GM19395 (cell line): ENCODE data around the gene OXA1L.
"Not testable (repeated sequence)": the region's sequence is repeated elsewhere in the genome, so short reads cannot be mapped to it uniquely, and the experiment has no call there.

ENCODE experiments used
- ATAC-seq: cut with Tn5 transposase; IDR thresholded peaks from one replicate; pipeline ENCODE4 v1.9.1; 2021; ENCODE audit warnings: mild to moderate bottlenecking, moderate library complexity; ENCODE audit not compliant: unreplicated experiment

OXA1L gene

DNA sequence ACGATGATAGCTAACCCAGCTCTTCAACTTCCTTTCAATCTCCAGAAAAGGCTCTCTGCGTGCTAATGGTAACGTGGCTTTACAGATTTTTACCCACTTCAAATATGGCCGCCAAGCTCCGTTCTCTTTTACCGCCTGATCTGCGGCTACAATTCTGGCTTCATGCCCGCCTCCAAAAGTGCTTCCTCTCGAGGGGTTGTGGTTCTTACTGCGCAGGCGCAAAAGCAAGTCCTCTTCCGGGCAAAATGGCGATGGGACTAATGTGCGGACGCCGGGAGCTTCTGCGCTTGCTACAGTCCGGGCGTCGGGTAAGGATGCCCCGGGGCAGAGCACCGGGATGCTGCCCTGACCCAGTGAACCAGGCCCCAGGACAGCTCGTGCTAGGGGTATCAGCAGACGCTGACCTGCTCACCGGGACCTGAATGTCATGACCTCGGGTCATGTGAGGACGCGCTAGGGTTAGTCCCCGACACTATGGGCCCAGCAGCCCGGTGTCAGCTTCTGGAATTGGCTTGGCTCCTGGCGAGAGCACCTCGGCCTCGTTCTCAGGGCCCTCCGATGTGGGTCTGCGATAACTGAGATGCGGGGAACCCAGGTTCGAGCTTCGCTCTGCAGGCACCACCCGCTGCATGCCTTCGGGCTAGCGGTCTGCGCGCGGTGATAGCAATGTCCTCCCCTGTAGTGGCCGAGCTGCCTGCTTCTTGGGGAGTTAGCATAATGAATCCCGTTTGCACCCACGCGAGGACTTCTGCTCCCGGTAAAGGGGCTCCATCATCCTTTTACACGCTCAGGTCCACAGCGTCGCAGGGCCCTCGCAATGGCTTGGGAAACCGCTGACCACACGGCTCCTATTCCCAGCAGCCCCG, at the start of gene OXA1L:
Gene OXA1L, plus strand, starts transcription at position 232 of the 866 bp plus-strand sequence. Its CDS starts 14 bp downstream, at position 246.
- peak; percentile 89 for ATAC-seq

DNA sequence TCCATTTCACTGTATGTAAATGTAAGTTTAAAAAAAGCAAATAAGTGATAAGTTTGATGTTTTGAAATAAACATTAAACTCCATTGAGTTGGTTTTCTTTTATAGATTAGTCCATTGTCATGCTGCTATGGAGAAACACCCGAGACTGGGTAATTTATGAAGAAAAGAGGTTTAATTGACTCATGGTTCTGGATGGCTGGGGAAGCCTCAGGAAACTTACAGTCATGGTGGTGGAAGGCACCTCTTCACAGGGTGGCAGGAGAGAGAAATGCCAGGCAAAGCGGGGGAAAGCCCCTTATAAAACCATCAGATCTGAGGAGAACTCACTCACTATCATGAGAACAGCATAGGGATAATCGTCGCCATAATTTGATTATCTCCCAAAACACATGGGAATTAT, 48.4 kb upstream of the OXA1L start:
- no peak for ATAC-seq

DNA sequence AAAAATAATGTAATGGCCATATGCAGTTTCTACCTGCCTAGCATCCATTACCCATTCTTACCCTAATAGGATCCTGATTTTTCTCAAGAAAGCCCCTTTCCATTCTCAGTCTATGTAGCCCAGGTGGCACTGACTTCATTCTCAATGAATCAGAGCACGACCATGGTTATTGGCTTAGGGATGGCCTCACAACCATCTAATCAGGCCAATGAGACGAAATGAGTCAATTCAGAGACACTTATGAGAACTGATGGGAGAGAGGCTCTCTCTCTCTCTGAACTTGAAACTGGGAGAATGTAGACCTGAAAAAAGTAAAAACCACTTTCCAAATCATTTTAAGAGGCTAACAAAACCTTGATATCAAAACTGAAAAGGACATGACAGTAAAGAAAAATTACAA, 45.3 kb upstream of the OXA1L start:
- ATAC-seq = no peak

DNA sequence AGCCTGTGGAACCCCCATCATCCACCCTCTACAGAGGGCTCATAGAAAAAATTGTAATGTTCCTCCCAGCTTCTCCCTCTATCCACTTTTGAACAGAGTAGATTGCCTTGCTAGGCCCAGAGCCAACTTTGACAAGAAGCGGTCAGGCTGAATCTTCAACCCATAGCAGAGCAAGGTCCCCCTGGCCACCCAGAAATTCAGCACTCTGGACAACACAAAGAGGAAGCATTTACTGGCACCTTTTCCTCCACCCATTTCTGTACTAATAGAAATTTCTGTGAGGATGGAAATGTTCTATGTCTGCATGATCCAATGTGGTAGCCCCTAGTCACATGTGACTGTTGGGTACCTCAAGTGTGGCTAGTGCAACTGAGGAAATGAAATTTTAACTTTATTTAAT, 42.7 kb upstream of the OXA1L start:
- ATAC-seq = no peak

DNA sequence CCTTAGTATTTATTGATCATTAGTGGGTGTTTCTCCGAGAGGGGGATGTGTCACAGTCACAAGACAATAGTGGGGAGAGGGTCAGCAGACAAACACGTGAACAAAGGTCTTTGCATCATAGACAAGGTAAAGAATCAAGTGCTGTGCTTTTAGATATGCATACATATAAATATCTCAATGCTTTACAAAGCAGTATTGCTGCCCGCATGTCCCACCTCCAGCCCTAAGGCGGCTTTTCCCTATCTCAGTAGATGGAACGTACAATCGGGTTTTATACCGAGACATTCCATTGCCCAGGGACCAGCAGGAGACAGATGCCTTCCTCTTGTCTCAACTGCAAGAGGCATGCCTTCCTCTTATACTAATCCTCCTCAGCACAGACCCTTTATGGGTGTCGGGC, 41.6 kb upstream of the OXA1L start:
- ATAC-seq = not testable (repeated sequence)

DNA sequence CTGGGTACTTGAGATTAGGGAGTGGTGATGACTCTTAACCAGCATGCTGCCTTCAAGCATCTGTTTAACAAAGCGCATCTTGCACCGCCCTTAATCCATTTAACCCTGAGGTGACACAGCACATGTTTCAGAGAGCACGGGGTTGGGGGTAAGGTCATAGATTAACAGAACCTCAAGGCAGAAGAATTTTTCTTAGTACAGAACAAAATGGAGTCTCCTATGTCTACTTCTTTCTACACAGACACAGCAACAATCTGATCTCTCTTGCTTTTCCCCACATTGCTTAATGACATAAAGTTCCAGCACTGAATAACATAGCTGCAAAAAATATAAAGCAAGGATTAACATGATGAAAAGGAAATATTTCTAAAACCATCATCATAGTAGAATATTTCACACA, 41.1 kb upstream of the OXA1L start:
- not testable (repeated sequence) for ATAC-seq

DNA sequence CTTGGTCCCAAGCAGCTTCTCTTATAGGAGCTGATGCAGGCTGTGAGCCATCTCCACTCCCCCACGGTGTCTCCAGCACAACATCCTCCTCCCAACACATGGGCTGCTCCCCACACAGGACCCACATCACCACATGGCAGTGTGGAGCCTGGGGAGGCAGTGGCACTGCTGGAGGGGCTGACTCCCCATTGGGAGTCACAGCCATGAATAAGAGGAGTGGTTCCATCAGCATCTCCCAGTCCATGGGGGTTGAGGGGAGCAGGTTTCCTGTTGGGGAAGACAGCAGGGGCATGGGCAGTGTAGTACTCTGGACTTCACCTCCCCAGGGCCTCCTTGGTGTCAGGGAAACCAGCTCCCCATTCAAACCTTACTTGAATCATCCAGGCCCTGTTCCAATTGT, 40.5 kb upstream of the OXA1L start:
- ATAC-seq = no peak

DNA sequence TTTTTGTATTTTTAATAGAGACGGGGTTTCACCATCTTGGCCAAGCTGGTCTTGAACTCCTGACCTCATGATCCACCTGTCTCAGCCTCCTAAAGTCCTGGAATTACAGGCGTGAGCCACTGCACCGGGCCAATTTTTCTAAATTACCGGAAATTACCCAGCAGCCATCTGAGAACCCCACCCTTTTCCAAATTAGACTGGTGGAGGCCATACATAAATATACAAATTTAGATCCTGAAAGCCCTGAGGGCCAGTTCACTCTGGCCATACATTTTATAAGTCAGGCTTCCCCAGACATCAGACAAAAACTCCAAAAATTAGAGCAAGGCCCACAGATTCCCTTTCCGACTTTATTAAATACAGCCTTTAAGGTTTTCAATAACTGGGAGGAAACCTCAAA, 34.4 kb upstream of the OXA1L start:
- not testable (repeated sequence) for ATAC-seq

DNA sequence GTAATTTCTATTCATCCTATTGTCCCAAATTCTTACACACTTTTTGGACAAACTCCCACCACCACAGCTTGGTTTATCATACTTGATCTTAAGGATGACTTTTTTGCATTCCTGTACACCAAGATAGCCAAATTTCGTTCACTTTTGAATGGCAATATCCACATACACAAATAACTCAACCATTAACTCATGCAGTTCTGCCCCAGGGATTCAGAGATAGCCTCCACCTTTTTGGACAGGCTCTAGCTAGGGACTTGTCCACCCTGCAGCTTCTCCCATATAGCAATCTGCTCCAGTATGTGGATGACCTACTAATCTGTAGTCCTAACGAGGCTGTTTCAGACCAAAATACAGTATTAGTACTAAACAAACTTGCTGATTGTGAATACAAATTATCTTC, 32.7 kb upstream of the OXA1L start:
- no peak for ATAC-seq

DNA sequence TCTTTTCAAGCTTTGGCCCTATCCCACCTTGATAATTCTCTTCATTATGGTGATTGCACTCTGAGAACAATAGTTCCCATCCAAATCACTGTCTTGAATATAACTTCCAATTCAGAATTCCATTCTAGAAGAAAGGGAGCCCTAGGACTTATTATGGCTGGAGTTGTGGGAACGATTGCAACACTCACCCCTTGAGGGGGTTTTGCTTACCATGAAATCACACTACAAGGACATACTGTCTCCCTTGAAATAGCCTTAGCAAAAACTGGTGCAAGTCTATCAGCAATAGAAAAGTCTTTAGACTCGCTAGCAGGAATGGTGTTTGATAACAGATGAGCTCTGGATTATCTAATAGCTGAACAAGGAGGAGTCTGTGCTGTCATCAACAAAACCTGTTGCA, 31.4 kb upstream of the OXA1L start:
- no peak for ATAC-seq

DNA sequence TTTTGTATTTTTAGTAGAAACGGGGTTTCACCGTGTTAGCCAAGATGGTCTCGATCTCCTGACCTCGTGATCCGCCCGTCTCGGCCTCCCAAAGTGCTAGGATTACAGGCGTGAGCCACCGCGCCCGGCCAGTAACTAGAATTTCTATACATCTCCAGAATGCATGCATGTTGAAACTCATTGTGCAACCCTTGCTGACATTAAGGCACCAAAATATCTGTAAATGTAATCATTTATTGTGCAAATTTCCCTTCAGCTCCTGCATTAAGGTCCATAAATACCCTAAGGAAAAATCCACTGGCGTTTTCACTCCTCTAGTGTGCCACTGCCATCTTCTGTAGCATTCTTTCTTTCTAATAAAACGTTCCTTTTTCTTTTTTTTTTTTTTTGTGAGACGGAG, 30.1 kb upstream of the OXA1L start:
- ATAC-seq = not testable (repeated sequence)

DNA sequence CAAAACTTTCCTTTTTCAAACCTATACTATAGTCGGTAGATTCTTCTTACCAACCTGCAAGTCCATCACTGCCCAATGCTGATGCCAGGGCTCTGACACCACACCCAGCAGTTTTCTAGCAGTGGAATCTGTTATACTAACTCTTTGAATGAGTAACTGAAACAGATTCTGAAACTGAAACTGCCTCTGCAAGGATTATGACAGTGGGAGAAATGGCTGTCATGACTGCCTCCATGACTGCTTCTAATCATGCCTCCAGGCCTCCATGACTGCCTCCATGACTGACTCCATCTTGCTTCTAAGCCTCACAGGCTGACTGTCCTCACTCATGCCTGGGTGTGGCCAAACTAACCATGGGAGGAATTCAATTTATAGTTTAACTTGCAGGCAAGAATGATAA, 29.4 kb upstream of the OXA1L start:
- peak; percentile 91 for ATAC-seq

DNA sequence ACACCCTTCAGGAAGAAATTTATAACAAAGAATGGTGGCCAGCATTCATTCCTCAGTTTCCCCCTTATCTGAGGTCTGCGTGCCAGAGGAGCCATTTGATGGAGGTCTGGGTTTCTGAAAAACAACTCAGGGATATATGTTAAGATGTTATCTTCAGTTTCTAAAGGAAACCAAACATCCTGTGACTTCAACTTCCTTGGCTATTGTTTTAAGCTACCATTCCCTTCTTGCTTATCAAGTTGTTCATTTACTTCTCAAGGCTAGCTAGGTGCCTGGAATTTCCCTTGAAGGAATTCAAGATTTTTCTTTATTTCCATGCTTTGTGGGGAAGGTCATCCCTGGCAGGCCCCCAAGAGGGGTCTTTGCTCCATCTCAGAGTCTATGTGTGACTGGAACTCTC, 27.1 kb upstream of the OXA1L start:
- ATAC-seq = no peak

DNA sequence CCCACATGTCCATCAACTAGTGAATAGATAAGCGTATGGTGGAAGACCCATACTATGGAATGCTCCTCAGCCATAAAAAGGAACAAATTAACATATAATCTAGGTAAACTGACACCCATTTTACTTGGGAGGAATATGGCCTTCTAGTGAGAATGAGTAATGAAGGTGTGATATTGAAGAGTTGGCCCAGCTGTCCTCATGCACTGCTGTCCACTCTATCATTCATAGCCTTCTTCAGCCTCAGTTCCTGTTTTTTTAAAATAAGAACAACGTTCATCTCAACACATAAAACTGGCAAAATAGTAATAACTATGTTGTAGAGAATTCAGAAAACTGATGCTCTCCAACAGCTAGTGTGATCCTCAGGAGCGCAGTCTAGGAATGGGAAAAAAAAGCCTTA, 26.5 kb upstream of the OXA1L start:
- no peak for ATAC-seq

DNA sequence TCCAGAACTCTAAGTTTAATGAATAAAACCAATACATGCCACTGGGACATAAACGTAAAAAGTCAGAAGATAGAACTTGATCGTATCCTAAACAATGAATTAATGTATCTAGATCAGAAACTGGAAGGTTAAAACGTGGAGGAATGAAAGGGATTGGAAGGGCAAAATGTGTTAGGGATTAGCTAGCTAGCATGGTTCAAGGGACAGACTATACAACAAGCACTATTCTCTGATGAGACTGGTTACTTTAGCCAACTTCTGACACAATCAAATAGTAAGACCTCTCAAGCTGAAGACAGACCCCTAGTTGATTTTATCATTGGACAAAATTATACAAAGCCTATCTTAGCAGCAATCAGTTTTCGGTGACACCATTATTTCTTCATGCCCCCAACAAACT, 18.7 kb upstream of the OXA1L start:
- ATAC-seq = no peak

DNA sequence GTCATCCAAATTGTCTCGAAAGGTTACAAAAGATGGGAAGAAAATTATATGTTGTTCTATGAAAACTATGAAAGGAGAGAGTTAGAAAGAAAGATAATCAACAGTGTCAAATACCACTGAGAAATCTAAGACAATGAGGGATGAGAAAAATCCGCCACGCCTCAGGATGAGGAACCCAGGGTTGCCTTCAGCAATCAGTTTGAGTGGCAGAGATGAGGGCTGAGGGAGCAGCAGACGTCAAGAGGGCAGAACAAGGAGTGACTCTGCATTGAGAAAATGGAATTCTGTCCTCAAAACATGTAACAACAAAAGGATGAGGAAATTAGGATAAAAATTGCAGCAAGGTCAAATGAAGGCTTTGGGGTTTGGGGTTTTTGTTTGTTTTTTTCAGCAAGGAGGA, 18.3 kb upstream of the OXA1L start:
- no peak for ATAC-seq

DNA sequence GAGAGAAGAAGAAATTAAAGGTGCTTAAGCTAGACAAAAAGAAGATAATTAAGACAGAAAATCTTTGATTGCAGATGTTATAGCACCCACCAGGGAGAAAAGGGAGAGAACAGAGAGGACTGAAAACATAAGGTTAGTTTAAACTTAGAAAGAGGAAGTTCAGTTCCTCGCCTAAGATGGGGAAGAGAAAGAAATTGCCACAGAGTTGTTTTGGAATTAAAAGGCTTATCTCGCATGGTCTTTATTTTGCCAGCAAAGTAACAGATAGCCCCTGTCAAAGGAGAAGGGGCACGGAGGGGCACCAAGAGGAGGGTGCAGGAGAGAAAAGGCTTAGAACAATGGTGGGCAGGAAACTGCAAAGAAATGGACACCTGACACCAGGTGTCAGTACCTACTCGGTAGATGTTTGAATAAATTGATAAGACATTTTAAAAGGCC, 17.8 kb upstream of the OXA1L start:
- no peak for ATAC-seq

DNA sequence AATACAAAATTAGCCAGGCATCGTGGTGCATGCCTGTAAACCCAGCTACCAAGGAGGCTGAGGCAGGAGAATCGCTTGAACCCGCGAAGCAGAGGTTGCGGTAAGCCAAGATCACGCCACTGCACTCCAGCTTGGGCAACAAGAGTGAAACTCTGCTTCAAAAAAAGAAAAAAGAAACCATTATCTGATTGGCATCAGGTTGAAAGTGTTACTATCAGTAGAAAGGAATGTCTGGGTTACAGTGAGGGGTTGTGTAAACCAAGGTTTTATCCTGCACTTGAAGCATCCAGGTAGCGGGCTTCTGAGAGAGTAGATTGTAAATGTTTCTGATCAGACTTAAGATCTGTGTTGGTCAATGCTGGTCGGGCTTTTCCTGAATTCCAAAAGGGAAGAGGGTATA, 14.1 kb upstream of the OXA1L start:
- no peak for ATAC-seq

DNA sequence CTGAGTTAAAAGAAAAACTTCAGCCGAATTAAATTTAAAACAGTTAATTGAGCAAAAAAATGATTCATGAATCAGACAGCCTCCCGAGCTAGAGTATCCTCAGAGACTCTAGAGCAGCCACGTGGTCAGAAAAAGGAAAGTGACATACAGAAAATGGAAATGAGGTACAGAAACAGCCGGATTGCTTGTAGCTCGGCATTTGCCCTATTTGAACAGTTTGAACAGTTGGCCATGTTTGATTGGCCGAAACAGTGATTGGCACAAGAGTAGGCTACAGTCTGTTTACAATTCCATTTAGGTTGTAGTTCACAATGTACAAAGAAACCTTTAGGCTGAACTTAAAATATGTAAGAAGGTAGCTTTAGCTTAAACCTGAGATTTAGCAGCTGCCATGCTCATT, 12.9 kb upstream of the OXA1L start:
- ATAC-seq = no peak

DNA sequence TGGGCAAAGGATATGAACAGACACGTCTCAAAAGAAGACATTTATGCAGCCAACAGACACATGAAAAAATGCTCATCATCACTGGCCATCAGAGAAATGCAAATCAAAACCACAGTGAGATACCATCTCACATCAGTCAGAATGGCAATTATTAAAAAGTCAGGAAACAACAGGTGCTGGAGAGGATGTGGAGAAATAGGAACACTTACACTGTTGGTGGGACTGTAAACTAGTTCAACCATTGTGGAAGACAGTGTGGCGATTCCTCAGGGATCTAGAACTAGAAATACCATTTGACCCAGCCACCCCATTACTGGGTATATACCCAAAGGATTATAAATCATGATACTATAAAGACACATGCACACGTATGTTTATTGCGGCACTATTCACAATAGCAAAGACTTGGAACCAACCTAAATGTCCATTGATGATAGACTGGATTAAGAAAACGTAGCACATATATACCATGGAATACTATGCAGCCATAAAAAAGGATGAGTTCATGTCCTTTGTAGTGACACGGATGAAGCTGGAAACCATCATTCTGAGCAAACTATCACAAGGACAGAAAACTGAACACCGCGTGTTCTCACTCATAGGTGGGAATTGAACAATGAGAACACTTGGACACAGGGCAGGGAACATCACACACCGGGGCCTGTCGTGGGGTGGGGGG, 8.4 kb upstream of the OXA1L start:
- ATAC-seq = not testable (repeated sequence)

DNA sequence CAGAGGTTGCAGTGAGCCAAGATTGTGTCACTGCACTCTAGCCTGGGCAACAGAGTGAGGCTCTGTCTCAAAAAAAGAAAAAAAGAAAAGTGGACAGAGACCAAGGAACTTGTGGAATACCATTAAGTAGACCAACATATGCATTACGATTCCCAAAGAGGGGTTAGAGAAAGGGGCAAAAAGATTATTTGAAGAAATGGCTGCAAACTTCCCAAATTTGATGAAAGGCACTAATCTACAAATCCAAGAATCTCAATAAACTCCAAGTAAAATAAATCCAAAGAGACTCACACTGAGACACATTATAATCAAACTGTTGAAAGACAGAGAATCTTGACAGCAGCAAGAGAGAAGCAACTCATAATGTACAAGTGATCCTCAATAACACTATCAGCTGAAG, 4.8 kb upstream of the OXA1L start:
- ATAC-seq = no peak

DNA sequence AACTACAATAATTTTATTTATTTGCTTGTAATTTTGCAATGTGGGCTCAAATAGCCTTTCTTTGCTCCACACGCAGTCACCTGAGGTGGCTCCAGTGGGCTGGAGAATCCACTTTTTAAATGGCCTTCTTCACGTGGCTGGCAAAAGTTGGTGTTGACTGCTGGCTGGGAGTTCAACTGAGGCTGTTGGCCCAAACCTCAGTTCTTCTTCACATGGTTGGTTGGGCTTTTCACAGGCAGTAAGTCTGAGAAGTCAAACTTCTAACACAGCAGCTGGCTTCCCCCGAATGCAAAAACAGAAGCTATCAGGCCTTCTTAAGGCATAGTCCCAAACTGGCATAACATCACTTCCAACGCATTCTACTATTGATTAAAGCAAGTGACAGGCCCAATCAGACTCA, 2.1 kb upstream of the OXA1L start:
- ATAC-seq = no peak

DNA sequence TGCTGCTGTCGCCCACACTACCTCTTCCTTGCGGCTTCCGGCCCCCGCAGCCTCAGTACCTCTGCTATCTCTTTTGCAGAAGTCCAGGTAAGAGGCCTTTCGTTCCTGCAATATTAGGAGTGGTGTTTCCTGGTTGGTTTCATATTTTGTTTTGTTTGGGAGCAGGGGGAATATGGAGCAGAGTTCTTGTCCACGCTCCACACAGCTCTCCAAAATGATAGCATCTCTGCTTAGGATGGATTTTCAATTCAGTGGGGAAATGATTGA, 768 bp downstream of the OXA1L start:
- peak; percentile 24 for ATAC-seq
